Endothelial cell of umbilical vein (primary cell): ENCODE measurements around the gene COL4A2. TPM values are rescaled to one million over a fixed set of nuclear protein-coding genes. Genes with fewer than 3 reads are reported as not detected.

Experiments
- BruUV-seq: library from RNA; stranded (reverse); fragments of 400-500 nt; replicated peaks from 2 replicates; lab custom pipeline; 2021; lab: Mats Ljungman, UMichigan
- CTCF ChIA-PET: fragments of 300-600, 350-600 bp; sonication (Branson Sonifier 250); formaldehyde crosslinking; loops from one replicate; lab custom pipeline; 2021; ENCODE audit warnings: antibody characterized with exemption, inconsistent platforms; lab: Charles Lee
- POLR2A ChIA-PET: fragments of 300-600, 350-600 bp; sonication (Branson Sonifier 250); formaldehyde crosslinking; loops from one replicate; lab custom pipeline; 2021; ENCODE audit warnings: antibody characterized with exemption, inconsistent platforms; lab: Charles Lee
- DNase-seq: peaks from one replicate; pipeline ENCODE4 v3.0.0-alpha.2; 2011; ENCODE audit warnings: low read depth, low spot score
- FAIRE-seq: peaks from 2 replicates; lab custom pipeline; 2011; peaks lifted over from hg19 to GRCh38; lab: Jason Lieb, UNC
- H2AFZ ChIP-seq: 2 replicates; pipeline ENCODE4 v1.6.0; 2012; ENCODE audit warnings: low read depth, low read length, control low read depth, inconsistent platforms
- H3K27ac ChIP-seq: 2 replicates; pipeline ENCODE4 v1.5.1; 2011; ENCODE audit warnings: low read depth, mild to moderate bottlenecking, control low read depth, low read length, moderate library complexity; ENCODE audit not compliant: insufficient read depth
- H3K27me3 ChIP-seq, 2 experiments: 2 replicates each; pipeline versions ENCODE4 v1.6.0 to v1.6.1; 2011; ENCODE audit warnings: low read length in 2 of 2, mixed read lengths in 1 of 2; ENCODE audit not compliant: control insufficient read depth in 2 of 2, insufficient read depth in 2 of 2
- H3K36me3 ChIP-seq, 2 experiments: 2 replicates in 1 of 2; 3 replicates in 1 of 2; pipeline ENCODE4 v1.5.1; 2011; ENCODE audit warnings: low read length in 2 of 2, mild to moderate bottlenecking in 1 of 2, moderate library complexity in 1 of 2; ENCODE audit not compliant: control insufficient read depth in 2 of 2, insufficient read depth in 2 of 2; ENCODE audit errors: extremely low read depth in 1 of 2
- H3K4me1 ChIP-seq: 3 replicates; pipeline ENCODE4 v1.5.1; 2011; ENCODE audit warnings: mild to moderate bottlenecking, low read length; ENCODE audit not compliant: control insufficient read depth, insufficient read depth; ENCODE audit errors: extremely low read depth
- H3K4me2 ChIP-seq: 2 replicates; pipeline ENCODE4 v1.6.1; 2011; ENCODE audit warnings: low read length, control low read depth, mixed read lengths; ENCODE audit not compliant: insufficient read depth
- H3K4me3 ChIP-seq, 3 experiments: fragments of 200-600 bp in 1 of 3; sonication (generic), shearing (Covaris generic) in 1 of 3; replicated peaks in 1 of 3; 2 replicates each; pipeline ENCODE4 v1.5.1; 2011 to 2016; ENCODE audit warnings: control low read depth in 3 of 3, low read length in 3 of 3, mild to moderate bottlenecking in 2 of 3, inconsistent platforms in 1 of 3, low read depth in 1 of 3, moderate library complexity in 1 of 3; ENCODE audit not compliant: insufficient read depth in 1 of 3
- H3K79me2 ChIP-seq: 2 replicates; pipeline ENCODE4 v1.6.0; 2012; ENCODE audit warnings: low read length, inconsistent platforms; ENCODE audit not compliant: control insufficient read depth, insufficient read depth
- H3K9ac ChIP-seq: replicated peaks from 2 replicates; pipeline ENCODE3; 2011; ENCODE audit warnings: low read length, control low read depth; ENCODE audit not compliant: insufficient read depth; ENCODE audit errors: extremely low read depth
- H3K9me1 ChIP-seq: replicated peaks from 3 replicates; pipeline ENCODE4 v1.6.0; 2011; ENCODE audit warnings: mild to moderate bottlenecking, low read length; ENCODE audit not compliant: control insufficient read depth, insufficient read depth; ENCODE audit errors: extremely low read depth
- H3K9me3 ChIP-seq: replicated peaks from 2 replicates; pipeline ENCODE4 v1.5.1; 2012; ENCODE audit warnings: low read length, inconsistent platforms; ENCODE audit not compliant: control insufficient read depth, insufficient read depth
- H4K20me1 ChIP-seq: replicated peaks from 2 replicates; pipeline ENCODE3; 2011; ENCODE audit warnings: mild to moderate bottlenecking, low read length; ENCODE audit not compliant: control insufficient read depth, insufficient read depth; ENCODE audit errors: extremely low read depth
- EZH2 ChIP-seq: IDR thresholded peaks from 2 replicates; pipeline ENCODE4 v1.6.1; 2012; ENCODE audit warnings: borderline replicate concordance, low read depth, mild to moderate bottlenecking, moderate library complexity, low read length, inconsistent platforms; ENCODE audit not compliant: severe bottlenecking
- FOS ChIP-seq: IDR thresholded peaks from 2 replicates; pipeline ENCODE4 v1.6.1; 2011; ENCODE audit warnings: mild to moderate bottlenecking, low read length, moderate library complexity, borderline replicate concordance; ENCODE audit not compliant: insufficient read depth
- GATA2 ChIP-seq: IDR thresholded peaks from 2 replicates; pipeline ENCODE4 v1.7.0; 2011; ENCODE audit warnings: low read depth, mild to moderate bottlenecking, moderate library complexity, mixed read lengths, low read length; ENCODE audit not compliant: insufficient read length, insufficient read depth
- JUN ChIP-seq: IDR thresholded peaks from 2 replicates; pipeline ENCODE4 v1.6.1; 2011; ENCODE audit warnings: borderline replicate concordance, low read depth; ENCODE audit not compliant: insufficient read length, insufficient read depth
- MAX ChIP-seq: IDR thresholded peaks from 2 replicates; pipeline ENCODE4 v1.6.1; 2011; ENCODE audit not compliant: insufficient read depth, insufficient read length
- MYC ChIP-seq: IDR thresholded peaks from one replicate; pipeline ENCODE4 v1.6.1; 2011; ENCODE audit warnings: mild to moderate bottlenecking, low read depth, low read length
- POLR2A ChIP-seq: IDR thresholded peaks from 2 replicates; pipeline ENCODE4 v1.6.1; 2012; ENCODE audit warnings: low read depth, mild to moderate bottlenecking, control low read depth, low read length
- POLR2AphosphoS5 ChIP-seq: IDR thresholded peaks from 2 replicates; pipeline ENCODE4 v1.6.1; 2012; ENCODE audit warnings: low read depth, mild to moderate bottlenecking, control low read depth, low read length, moderate library complexity; ENCODE audit not compliant: insufficient read depth
- dilution Hi-C: fragments of 300-500 bp; cut with MboI; formaldehyde crosslinking; loops from one replicate; pipeline ENCODE4 v1.15.0; 2019; ENCODE audit warnings: low sequenced_read_pairs; ENCODE audit not compliant: extremely low pct_ligation_motif_present
- intact Hi-C: fragments of 100-400 bp; cut with micrococcal nuclease; formaldehyde crosslinking; loops from one replicate; pipeline ENCODE4 v1.10.0; 2022
- polyA plus RNA-seq, 4 experiments: library from polyadenylated mRNA; depleted of rRNA in 3 of 4; stranded (reverse) in 3 of 4; unstranded in 1 of 4; fragments of >200 nt; gene quantifications; 2 replicates each; pipeline versions ENCODE4 v1.2.1 to v1.2.3, GENCODE V29; 2011 to 2012; ENCODE audit warnings: missing spikeins in 1 of 4
- total RNA-seq: library from RNA; stranded (reverse); gene quantifications from 2 replicates; pipeline ENCODE4 v1.2.3, GENCODE V29; 2021
- TF ChIP-seq, protein P1 (sequence below), 2 donors: IDR thresholded peaks; 1 replicate in 1 of 2; 2 replicates in 1 of 2; pipeline ENCODE4 v1.5.1; 2011; ENCODE audit warnings: low read length in 2 of 2, mild to moderate bottlenecking in 2 of 2, moderate library complexity in 2 of 2, control low read depth in 1 of 2, inconsistent platforms in 1 of 2, low read depth in 1 of 2; ENCODE audit not compliant: insufficient read depth in 1 of 2; ENCODE audit errors: extremely low read depth in 1 of 2

COL4A2 gene
- total and polyA plus RNA-seq, 2 donors (not counting 3 experiments of a cell fraction or from before 2014, with no cell fraction given), result 792 to 940 TPM

DNA sequence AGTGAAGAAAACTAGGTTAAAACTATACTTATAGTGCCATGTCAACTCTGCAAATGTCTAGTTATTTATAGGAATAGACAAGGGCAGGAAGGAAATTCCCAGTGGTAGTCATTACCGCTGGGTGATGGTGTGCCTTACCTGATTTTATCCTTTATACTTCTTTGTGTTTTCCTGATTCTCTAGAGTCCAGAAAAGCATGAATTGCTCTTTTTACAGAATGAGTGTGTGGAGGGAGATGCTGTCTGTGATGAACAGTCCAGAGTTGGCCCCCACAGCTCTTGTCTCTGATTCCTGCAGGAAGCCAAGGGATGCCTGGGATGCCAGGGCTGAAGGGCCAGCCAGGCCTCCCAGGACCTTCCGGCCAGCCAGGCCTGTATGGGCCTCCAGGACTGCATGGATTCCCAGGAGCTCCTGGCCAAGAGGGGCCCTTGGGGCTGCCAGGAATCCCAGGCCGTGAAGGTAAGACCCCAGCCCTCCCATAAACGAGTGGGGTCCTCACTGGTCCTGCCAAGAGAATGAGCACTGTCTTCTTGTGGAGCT is 170.7 kb downstream of the COL4A2 start:
- ChIA-PET POLR2A (no interaction called here), CTCF (no interaction called here)
- intact Hi-C loops, result no loop called here
- Histone ChIP-seq H3K4me3 (no peak overlapping the region), H3K36me3 (peaks cover 6 to 49% of the 10 kb centered on the region in 2 experiments), H3K4me2 (peak overlapping the region; percentile 18), H2AFZ (no peak overlapping the region), H3K27ac (peak overlapping the region; percentile 13), H3K9ac (no peak overlapping the region), H3K9me1 (no peaks in the 10 kb centered on the region), H3K79me2 (no peaks in the 10 kb centered on the region), H3K4me1 (peaks cover 15% of the 10 kb centered on the region), H3K9me3 (no peaks in the 10 kb centered on the region), H4K20me1 (no peaks in the 10 kb centered on the region), H3K27me3 (no peaks in the 10 kb centered on the region)
- TF ChIP-seq MAX (no peak), POLR2AphosphoS5 (no peak), MYC (no peak), POLR2A (no peak), GATA2 (no peak), JUN (no peak), FOS (no peak), EZH2 (no peak)
- TF ChIP-seq, protein P1, sequence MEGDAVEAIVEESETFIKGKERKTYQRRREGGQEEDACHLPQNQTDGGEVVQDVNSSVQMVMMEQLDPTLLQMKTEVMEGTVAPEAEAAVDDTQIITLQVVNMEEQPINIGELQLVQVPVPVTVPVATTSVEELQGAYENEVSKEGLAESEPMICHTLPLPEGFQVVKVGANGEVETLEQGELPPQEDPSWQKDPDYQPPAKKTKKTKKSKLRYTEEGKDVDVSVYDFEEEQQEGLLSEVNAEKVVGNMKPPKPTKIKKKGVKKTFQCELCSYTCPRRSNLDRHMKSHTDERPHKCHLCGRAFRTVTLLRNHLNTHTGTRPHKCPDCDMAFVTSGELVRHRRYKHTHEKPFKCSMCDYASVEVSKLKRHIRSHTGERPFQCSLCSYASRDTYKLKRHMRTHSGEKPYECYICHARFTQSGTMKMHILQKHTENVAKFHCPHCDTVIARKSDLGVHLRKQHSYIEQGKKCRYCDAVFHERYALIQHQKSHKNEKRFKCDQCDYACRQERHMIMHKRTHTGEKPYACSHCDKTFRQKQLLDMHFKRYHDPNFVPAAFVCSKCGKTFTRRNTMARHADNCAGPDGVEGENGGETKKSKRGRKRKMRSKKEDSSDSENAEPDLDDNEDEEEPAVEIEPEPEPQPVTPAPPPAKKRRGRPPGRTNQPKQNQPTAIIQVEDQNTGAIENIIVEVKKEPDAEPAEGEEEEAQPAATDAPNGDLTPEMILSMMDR (IDR thresholded peaks at IDR 0.05; ENCODE audit: extremely low read depth in 1 of 2, insufficient read depth in 1 of 2, low read depth in 1 of 2, low read length in 2 of 2), result no peak
- FAIRE-seq (peak; percentile 60), DNase-seq (peak; percentile 13)
- BruUV-seq, result no TSS peak
- dilution Hi-C loops, result no loop called here
